Measurements from ENCODE around the gene MED26. TPM values are rescaled to one million over a fixed set of nuclear protein-coding genes. Genes with fewer than 3 reads are reported as not detected.

MED26 gene
- total and polyA plus RNA-seq, 10 of the 15 experiments (the other 5 are each of a cell fraction or from before 2014, with no cell fraction given) = 1.1 to 21.4 (median 9.7) TPM

GRCh38 chr19:16628183-16628983, at the start of gene MED26 (continued):
- no peak for TF ChIP-seq SUPT20H (IDR thresholded peaks at IDR 0.05; ENCODE audit: borderline replicate concordance, control insufficient read depth, low read depth, low read length)
- TF ChIP-seq TARDBP (IDR thresholded peaks at IDR 0.05; ENCODE audit: borderline replicate concordance) = no peak; the same call in 1 of the 2 replicates
- TF ChIP-seq MEF2A (IDR thresholded peaks at IDR 0.05; ENCODE audit: insufficient read depth, low read depth, low read length) = no peak
- no peak for TF ChIP-seq PRDM15 (CRISPR knock-in tag; IDR thresholded peaks at IDR 0.05)
- peak; percentile 63; the same call in 1 of the 2 replicates for TF ChIP-seq CREM (IDR thresholded peaks at IDR 0.05; ENCODE audit: low read depth)
- peak; percentile 11; the same call in 1 of the 2 replicates for TF ChIP-seq CHD2 (IDR thresholded peaks at IDR 0.05; ENCODE audit: borderline replicate concordance, low read depth, low read length)
- peak; percentile 63; the same call in 1 of the 2 replicates for TF ChIP-seq ATF7 (IDR thresholded peaks at IDR 0.05; ENCODE audit: low read depth)
- TF ChIP-seq SMARCA5 (IDR thresholded peaks at IDR 0.05) = no peak
- TF ChIP-seq BCL11A (IDR thresholded peaks at IDR 0.05; ENCODE audit: low read depth, low read length) = no peak
- no peak for TF ChIP-seq BMI1 (IDR thresholded peaks at IDR 0.05; ENCODE audit: borderline replicate concordance)
- peak; percentile 53 for TF ChIP-seq POLR2AphosphoS5 (IDR thresholded peaks at IDR 0.05; ENCODE audit: low read length)
- TF ChIP-seq CUX1 (IDR thresholded peaks at IDR 0.05; ENCODE audit: insufficient replicate concordance, low read depth, low read length) = no peak
- TF ChIP-seq CHD1 (IDR thresholded peaks at IDR 0.05; ENCODE audit: low read depth, low read length) = no peak
- peak; percentile 33 to 75; a peak in 3 of 4 replicates for TF ChIP-seq BHLHE40 (IDR thresholded peaks at IDR 0.05; ENCODE audit: borderline replicate concordance in 1 of 2, low read depth in 2 of 2, low read length in 1 of 2)
- peak; percentile 96 for TF ChIP-seq ZSCAN29 (IDR thresholded peaks at IDR 0.05)
- TF ChIP-seq KLF5 (IDR thresholded peaks at IDR 0.05; ENCODE audit: partially characterized antibody) = peak; percentile 86
- TF ChIP-seq SIX5 (IDR thresholded peaks at IDR 0.05; ENCODE audit: low read depth, low read length, severe bottlenecking) = peak; percentile 33
- TF ChIP-seq NFYB (IDR thresholded peaks at IDR 0.05; ENCODE audit: insufficient read depth, low read depth, low read length) = no peak
- TF ChIP-seq NR2C2 (IDR thresholded peaks at IDR 0.05; ENCODE audit: borderline replicate concordance, control insufficient read depth, insufficient read length, low read depth) = no peak
- TF ChIP-seq TCF7 (IDR thresholded peaks at IDR 0.05; ENCODE audit: borderline replicate concordance) = no peak
- TF ChIP-seq RAD21 (IDR thresholded peaks at IDR 0.05; ENCODE audit: insufficient read depth, low read depth, low read length) = peak; percentile 20; the same call in 1 of the 2 replicates

Data from GM12878 (cell line).